Left renal cortex interstitium (tissue), 4 donors: ENCODE data around the gene DNAJC19. TPM values are rescaled to one million over a fixed set of nuclear protein-coding genes. Genes with fewer than 3 reads are reported as not detected.
A peak's percentile ranks its signal among the peaks of the same experiment; 100 is the strongest.
"Not testable (repeated sequence)": the region's sequence is repeated elsewhere in the genome, so short reads cannot be mapped to it uniquely, and the experiment has no call there.

Experiments
- DNase-seq, 4 donors: peaks; one replicate each; pipeline ENCODE4 v3.0.0-alpha.2; 2013; ENCODE audit warnings: low read depth in 4 of 4, low spot score in 2 of 4, missing footprints in 1 of 4
- polyA plus RNA-seq, 4 donors: library from polyadenylated mRNA; unstranded; fragments of 120-200 nt; gene quantifications; one replicate each; pipeline ENCODE4 v1.2.1, GENCODE V29; 2013; ENCODE audit not compliant: insufficient read length in 4 of 4

DNAJC19 gene
- 10 to 100 TPM; 69.8 to 82.0 (median 75.9) TPM for polyA plus RNA-seq

DNA sequence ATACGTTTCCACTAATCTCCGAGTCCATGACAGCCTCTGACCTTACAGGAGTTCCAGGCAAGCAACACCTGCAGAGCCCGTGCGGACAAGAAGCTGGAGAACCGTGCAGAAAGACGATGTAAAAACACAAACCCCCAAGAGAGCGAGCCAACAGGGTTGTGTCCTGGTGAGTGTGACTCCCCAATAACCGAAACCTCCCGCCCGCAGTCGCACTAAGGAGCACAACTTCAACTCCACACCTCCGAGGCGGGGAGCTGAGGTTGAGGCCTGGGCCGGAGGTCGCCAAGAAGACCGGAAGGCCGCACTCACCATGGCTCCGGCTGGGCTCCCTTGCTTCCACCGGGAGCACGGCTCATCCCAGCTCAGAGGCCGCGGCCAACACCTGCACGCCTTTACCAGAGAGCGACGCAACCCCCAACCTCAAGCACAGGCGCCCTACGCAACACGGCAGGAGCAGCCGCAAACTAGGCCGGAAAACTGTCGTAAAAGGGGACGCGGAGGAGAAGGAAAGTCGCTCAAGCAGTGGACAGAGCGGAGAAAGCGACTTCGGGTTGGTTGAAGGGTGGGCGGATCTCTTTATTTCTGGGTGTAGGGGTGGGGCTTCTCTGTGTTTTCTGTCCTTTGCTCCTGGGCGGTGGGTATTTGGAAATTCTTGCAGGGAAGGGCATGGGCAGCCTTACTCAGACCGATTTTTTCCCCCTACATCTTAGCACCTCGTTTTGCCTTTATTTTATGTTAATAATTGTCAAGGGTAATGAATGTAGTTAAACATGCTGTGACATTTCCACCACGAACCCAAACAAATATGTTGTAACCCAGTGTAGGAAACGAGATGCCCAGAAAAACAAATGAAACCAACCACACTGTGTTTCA lies at the start of gene DNAJC19:
Gene DNAJC19 (minus strand): TSS at position 446 of the 873 bp plus-strand sequence. CDS start 134 bp downstream, at position 312.
- peak; percentile 83 to 96 (median 88) for DNase-seq

- no peak for DNase-seq
Observed at GRCh38 chr3:181030948-181031347, 41.4 kb upstream of the DNAJC19 start.

DNA sequence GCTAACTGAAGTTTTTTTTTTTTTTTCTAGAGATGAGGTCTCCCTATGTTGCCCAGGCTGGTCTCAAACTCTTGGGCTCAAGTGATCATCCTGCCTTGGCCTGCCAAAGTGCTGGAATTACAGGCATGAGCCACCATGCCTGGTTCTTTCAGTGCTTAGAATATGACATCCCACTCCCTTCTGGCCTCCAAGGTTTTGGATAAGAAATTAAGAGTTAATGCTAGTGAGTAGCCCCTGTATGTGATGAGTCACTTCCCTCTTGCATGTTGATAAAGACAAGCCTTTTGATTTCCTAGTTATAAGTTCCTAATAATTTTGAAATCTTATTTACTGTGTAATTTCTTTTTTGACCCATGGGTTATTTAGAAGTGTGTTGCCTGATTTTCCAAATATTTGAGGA lies 35.7 kb upstream of the DNAJC19 start:
- DNase-seq: no peak

DNA sequence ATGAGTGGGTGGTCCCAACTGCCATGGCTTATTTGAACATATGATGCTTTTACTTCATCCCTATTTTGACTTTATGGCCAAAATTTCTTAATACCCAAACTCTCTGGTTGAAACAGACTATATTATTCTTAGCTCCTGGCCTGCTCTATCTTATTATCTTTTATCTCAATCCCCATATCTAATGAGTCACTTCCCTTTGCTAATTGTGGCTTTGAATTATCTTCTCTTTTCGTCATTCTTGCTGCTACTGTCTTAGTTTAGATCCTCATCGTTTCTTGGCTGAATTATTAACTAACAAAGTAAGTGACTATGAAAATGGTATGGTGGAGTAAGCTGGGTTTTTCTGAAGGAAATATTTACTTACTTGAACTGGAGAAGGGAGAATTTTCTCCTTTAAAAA lies 28.2 kb upstream of the DNAJC19 start:
- no peak for DNase-seq

- DNase-seq: no peak
Observed at GRCh38 chr3:181009225-181009624, 19.7 kb upstream of the DNAJC19 start.

DNA sequence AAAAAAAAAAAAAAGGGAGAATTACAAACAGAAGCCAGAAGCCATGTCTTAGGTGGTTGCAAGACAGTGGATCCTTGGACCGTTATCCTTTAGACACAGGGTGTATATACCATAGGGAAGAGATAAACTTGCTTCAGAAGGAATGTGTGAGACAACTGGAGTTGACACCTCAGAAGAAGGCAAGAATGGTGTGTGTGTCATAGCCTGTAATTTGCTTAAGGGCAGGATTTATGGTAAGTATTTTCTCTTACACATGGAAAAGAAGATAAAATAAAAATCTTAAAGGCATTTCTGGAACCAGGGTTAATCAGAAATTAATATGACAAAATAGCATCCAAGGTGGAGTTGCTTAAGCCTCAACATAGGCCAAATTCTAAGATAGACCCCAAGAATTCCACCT lies 19.3 kb upstream of the DNAJC19 start:
- no peak for DNase-seq

DNA sequence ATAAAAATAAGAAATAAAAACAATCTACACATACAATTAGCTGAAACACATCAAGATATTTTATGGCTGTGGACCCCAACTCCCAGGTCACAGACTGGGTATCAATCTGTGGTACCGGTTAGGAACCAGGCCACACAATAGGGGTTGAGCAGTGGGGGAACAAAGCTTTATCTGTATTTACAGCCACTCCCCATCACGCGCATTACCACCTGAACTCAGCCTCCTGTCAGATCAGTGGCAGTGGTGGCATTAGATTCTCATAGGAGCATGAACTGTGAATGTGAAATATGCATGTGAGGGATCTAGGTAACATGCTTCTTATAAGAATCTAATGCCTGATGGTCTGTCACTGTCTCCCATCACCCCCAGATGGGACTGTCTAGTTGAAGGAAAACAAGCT lies 17.7 kb upstream of the DNAJC19 start:
- no peak for DNase-seq

DNA sequence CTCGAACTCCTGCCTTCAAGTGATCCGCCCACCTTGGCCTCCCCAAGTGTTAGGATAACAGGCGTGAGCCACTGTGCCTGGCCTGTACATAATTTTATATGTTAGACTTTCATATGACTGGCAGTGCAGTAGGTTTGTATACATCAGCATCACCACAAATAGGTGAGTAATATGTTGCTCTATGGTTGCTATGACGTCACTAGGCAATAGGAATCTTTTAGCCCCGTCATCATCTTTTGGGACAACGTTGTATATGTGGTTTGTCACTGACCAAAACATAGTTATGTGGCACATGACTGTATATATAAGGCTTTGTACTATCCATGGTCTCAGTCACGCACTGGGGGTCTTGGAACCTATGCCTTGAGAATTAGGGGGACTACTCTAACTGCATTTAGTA lies 17.0 kb upstream of the DNAJC19 start:
- no peak for DNase-seq

DNA sequence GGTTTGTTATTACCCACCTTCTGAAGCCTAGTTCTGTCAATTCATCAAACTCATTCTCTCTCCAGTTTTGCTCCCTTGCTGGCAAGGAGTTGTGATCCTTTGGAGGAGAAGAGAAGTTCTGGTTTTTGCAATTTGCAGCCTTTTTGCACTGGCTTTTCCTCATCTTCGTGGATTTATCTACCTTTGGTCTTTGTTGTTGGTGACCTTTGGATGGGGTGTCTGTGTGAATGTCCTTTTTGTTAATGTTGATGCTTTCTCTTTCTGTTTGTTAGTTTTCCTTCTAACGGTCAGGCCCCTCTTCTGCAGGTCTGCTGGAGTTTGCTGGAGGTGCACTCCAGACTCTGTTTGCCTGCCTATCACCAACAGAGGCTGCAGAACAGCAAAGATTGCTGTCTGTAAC lies 13.9 kb upstream of the DNAJC19 start:
- DNase-seq: not testable (repeated sequence)

DNA sequence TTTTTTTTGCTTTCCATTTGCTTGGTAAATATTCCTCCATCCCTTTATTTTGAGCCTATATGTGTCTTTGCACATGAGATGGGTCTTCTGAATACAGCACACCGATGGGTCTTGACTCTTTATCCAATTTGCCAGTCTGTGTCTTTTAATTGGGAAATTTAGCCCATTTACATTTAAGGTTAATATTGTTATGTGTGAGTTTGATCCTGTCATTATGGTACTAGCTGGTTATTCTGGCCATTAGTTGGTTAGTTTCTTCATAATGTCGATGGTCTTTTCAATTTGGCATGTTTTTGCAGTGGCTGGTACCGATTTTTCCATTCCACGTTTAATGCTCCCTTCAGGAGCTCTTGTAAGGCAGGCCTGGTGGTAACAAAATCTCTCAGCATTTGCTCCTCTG lies 12.8 kb upstream of the DNAJC19 start:
- DNase-seq: not testable (repeated sequence)

DNA sequence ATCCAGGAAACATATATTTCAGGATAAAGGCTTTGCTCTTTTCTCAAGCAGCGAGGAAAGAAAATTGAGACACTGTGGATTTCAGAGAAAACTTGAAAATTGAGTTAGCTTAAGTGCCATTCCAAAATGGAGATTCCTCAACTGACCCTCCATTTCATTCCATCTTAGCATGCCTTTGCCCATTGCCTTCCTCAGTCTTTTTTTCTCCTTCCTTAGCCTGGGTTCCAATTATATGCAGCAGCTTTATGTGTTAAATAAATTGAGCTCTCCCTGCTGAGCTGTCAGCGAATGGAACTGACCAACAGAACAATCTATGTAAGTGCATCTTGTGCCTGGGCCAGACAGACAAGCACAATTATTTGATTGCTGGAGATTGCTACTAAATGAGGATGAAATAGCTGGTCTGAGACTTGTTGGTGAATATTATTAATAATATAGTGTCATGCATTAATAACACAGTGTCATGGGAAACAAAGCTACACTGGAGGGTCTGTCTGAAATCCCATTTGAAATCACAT lies 6.9 kb upstream of the DNAJC19 start:
- no peak for DNase-seq

GRCh38 chr3:180990505-180990904 lies 969 bp upstream of the DNAJC19 start:
- no peak for DNase-seq

DNA sequence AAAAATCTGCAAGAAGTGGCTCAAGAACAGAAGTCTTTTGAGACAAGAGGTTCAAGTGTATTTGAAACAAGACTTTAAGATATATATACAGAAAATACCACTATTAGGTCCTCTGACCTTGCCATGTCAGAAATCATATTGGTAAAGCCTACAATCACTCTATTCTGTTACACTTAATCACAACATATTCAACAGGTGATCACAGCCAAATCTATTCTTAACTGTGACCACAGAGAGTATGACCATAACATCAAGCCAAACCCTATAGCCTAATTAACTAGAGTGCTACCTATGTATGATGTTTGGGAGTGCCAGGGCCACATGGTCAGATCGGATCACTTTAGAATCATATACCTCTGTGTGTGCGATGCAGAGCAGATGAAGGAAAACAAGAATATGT lies 2.2 kb downstream of the DNAJC19 start:
- no peak for DNase-seq

DNA sequence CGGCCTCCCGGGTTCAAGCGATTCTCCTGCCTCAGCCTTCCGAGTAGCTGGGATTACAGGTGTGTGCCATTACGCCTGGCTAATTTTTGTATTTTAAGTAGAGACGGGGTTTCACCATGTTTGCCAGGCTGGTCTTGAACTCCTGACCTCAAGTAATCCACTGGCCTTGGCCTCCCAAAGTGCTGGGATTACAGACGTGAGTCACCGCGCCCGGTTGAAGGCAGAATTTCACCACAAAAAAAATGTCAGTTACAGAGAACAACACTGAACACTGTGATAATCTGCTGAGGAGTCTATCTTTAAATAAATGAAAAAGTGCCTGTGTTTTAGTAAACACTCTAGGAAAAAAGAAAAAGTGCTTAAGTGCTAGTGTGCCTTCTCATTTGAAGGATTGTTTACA lies 3.2 kb downstream of the DNAJC19 start:
- not testable (repeated sequence) for DNase-seq

DNA sequence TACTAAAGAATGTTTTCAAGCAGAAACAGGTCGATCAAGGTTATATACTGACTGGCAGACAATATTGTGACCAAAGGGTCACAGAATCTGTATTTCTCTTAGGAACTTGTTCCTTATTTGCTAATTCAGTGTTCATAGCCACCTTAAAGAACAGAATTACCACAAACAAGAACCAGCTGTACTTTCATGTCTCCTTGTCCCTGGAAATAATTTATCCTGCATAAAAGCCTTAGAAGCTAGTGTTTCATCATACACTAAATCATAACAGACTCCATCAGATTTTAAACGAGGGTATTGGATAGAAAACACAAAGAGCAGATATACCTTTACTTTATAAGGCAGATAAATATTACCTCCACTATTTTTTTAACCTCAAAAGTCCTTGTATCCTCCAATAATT lies 6.4 kb downstream of the DNAJC19 start:
- no peak for DNase-seq

GRCh38 chr3:180981912-180982311 lies 7.6 kb downstream of the DNAJC19 start:
- DNase-seq: no peak

DNA sequence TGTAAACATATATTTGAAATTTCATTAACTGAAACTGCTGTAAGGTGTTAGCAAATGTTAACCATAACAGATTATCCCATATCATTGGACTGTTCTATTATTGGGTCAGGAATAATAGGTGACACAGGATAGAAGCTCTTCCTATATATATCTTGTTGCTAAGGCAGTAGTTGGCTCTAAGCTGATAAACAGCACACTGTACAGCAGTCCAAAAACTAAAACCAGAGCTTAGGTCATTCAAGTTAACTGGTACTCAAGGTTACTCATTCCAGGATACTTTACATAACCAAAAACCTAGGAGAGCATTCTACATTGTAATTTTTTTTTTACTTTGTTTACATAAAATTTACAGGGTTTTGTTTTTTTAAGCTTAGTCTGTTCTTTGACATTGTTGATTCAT lies 8.9 kb downstream of the DNAJC19 start:
- DNase-seq: no peak

DNA sequence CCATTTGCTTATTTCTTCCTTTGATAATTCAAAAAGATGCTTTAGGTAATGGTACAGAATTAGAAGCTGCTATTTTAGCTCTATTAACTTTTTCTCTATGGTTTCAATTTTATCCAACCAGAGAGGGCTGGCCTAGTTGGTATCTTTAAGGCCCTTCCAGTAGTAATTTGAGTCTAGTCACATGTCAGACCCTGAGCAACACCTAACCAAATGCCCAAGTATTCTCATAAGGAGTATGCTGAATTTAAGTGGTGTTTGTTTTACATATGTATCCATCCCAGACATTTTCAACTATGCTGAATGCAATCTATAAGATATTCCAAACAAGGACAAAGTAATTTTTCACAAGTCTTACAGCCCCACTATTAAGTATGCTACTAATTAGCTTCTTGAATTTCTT lies 9.6 kb downstream of the DNAJC19 start:
- no peak for DNase-seq

GRCh38 chr3:180977498-180977897 lies 12.0 kb downstream of the DNAJC19 start:
- no peak for DNase-seq

- DNase-seq: no peak
Observed at GRCh38 chr3:180974286-180974685, 15.2 kb downstream of the DNAJC19 start.

DNA sequence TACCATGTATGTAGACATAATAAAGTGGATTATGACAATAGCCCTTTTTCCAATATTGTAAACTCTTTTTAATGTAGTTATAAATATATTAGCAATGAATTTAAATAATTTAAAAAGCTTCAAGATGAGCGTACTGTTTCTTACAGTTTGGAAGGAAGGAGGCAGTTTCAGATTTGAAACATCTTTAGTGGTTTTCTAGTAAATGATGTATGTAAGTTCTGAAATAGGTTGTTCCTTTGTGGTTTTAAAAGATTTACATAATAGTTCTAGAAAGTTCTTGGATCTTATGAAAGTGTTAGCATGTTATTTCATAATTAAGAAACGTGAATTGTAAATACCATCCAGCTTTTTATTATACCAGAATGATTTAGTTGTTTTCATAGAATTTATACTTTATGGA lies 16.0 kb downstream of the DNAJC19 start:
- DNase-seq: no peak

- no peak for DNase-seq
Observed at GRCh38 chr3:180970931-180971330, 18.6 kb downstream of the DNAJC19 start.
